Body of pancreas (tissue), 4 donors: Measurements from ENCODE around the gene CYP2D6. TPM values are rescaled to one million over a fixed set of nuclear protein-coding genes. Genes with fewer than 3 reads are reported as not detected.
"Not testable (repeated sequence)": the region's sequence is repeated elsewhere in the genome, so short reads cannot be mapped to it uniquely, and the experiment has no call there.

Source experiments
- ATAC-seq: fragments of 150-250 bp; one replicate; pipeline ENCODE4 v1.9.1; 2016
- DNase-seq, 4 donors: peaks; one replicate each; pipeline ENCODE4 v3.0.0-alpha.2; 2019
- H3K27ac ChIP-seq, 4 donors: fragments of 200-600 bp; sonication (generic); 1 replicate in 3 of 4; 2 replicates in 1 of 4; pipeline versions ENCODE4 v1.5.1 to v1.6.1; 2016 to 2019; ENCODE audit warnings: mild to moderate bottlenecking in 1 of 4, mixed read lengths in 1 of 4, moderate library complexity in 1 of 4
- H3K27me3 ChIP-seq, 2 donors: fragments of 200-600 bp; sonication (generic); one replicate each; pipeline ENCODE4 v1.6.0; 2016; ENCODE audit warnings: mild to moderate bottlenecking in 1 of 2
- H3K36me3 ChIP-seq, 2 donors: fragments of 200-600 bp; sonication (generic); replicated peaks in 1 of 2; 2 replicates each; pipeline ENCODE4 v1.5.1; 2016; ENCODE audit warnings: low read depth in 2 of 2; ENCODE audit not compliant: insufficient read depth in 1 of 2
- H3K4me1 ChIP-seq: fragments of 200-600 bp; sonication (generic); one replicate; pipeline ENCODE4 v1.6.0; 2016
- H3K4me3 ChIP-seq, 2 donors: fragments of 200-600 bp; sonication (generic); 1 replicate in 1 of 2; 2 replicates in 1 of 2; pipeline ENCODE4 v1.5.1; 2016 to 2019
- H3K9me3 ChIP-seq, 3 donors: fragments of 200-600 bp; sonication (generic); 1 replicate in 2 of 3; 2 replicates in 1 of 3; pipeline ENCODE4 v1.5.1; 2016
- CTCF ChIP-seq, 7 experiments: fragments of 450-650 bp in 4 of 7; fragments of 200-600 bp in 3 of 7; sonication (generic) in 3 of 7; IDR thresholded peaks; one replicate each; pipeline ENCODE4 v1.5.1; 2016 to 2019; ENCODE audit warnings: antibody characterized with exemption in 7 of 7
- POLR2A ChIP-seq, 3 donors: fragments of 450-650 bp; IDR thresholded peaks; one replicate each; pipeline ENCODE4 v1.6.1; 2016; ENCODE audit warnings: antibody characterized with exemption in 3 of 3, mild to moderate bottlenecking in 2 of 3
- WGBS, 2 donors: methylation state at CpG; one replicate each; pipeline ENCODE4 v1.1.5; 2017; 5-methylcytosine and 5-hydroxymethylcytosine counted together
- intact Hi-C: fragments of 100-400 bp; cut with DNase I; formaldehyde crosslinking; loops from one replicate; pipeline ENCODE4 v1.15.1; 2023
- total RNA-seq, 2 donors: library from RNA; depleted of rRNA; stranded (reverse); fragments of >200 nt; gene quantifications; one replicate each; pipeline ENCODE4 v1.1.0, GENCODE V29; 2016

CYP2D6 gene
- 1 to 10 TPM in 1 of 2 donors, under 1 TPM in 1; 0.52 to 2.0 TPM for total RNA-seq

DNA sequence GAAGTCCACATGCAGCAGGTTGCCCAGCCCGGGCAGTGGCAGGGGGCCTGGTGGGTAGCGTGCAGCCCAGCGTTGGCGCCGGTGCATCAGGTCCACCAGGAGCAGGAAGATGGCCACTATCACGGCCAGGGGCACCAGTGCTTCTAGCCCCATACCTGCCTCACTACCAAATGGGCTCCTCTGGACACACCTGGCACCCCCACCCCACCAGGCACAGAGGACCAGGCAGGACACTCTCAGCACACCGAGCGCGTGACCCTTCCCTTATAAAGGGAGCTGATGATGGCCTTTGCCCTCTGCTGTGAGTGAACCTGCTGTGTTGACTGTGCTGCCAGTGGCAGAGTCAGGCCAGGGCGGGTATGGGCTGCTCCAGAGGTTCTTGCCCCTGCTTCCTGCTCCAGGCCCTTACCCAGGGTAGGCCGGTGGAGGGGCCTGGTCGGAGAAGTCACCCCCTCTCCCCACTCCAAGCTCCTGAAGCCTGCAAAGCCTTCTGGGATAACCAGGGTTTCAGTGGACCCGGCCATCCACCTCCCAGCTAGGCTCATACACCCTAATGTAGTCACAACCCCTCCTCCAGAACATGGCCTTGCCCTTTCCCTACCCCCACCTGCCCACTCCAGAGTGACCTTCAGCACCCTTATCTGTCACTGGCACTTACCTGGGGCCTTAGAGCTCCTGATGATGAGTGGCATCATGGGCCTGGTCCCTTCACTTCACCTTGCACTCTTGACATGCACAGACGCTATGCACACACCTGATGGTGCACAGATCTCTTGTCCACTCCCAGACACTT is at the start of gene CYP2D6:
Gene CYP2D6, minus strand, starts transcription at position 172 of the 793 bp plus-strand sequence. Its CDS starts 19 bp downstream, at position 153.
- DNase-seq, H3K4me3 ChIP-seq, H3K4me1 ChIP-seq, intact Hi-C loops, H3K36me3 ChIP-seq, ATAC-seq, H3K9me3 ChIP-seq, H3K27me3 ChIP-seq, H3K27ac ChIP-seq: not testable (repeated sequence)
- 62 to 78% methylated on average over 6 to 14 of the region's 14 CpGs for WGBS, 2 donors

- H3K4me1 ChIP-seq, result peaks cover 38% of the 10 kb centered on the region
- WGBS, 2 donors, result 81 to 92% methylated on average over 6 of the region's 6 CpGs
- intact Hi-C loops, result no loop called here
Observed at GRCh38 chr22:42179616-42180015, 49.0 kb upstream of the CYP2D6 start.

DNA sequence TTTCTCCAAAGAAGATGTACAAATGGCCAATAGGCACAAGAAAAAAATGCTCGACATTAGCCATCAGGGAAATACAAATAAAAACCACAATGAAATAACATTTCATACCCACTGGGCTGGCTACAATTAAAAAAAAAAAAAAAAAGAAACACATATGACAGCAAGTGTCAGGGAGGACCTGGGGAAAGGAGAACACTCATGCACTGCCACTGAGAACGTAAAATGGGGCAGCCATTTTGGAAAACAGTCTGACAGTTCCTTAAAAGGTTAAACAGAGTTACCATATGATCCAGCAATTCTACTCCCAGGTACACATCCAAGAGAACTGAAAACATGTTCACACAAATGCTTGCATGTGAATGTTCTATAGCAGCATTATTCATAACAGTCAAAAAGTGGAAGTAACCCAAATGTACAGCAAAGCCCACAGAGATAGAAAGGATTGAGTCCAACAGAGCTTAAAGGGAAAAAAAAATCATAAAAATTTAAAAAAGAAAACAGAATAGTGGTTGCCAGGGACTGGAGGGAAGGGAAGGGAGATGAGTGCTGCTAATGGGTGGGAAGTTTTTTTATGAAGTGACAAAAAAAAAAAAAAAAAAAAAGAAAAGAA is 48.4 kb upstream of the CYP2D6 start:
- no peak for TF ChIP-seq POLR2A (IDR thresholded peaks at IDR 0.05)
- TF ChIP-seq CTCF (IDR thresholded peaks at IDR 0.05), result no peak
- H3K4me3 ChIP-seq, result no peak overlapping the region
- 91% methylated on average over 2 of the region's 2 CpGs for WGBS, 2 donors
- H3K36me3 ChIP-seq, result no peaks in the 10 kb centered on the region
- no peaks in the 10 kb centered on the region for H3K9me3 ChIP-seq
- no peaks in the 10 kb centered on the region for H3K27me3 ChIP-seq
- H3K27ac ChIP-seq, result no peak overlapping the region
- DNase-seq (no peak), ATAC-seq (no peak)
- intact Hi-C loops, result no loop called here
- peaks cover 35% of the 10 kb centered on the region for H3K4me1 ChIP-seq

More at GRCh38 chr22:42179616-42180015, 49.0 kb upstream of the CYP2D6 start:
- Histone ChIP-seq H3K36me3 (no peaks in the 10 kb centered on the region), H3K4me3 (no peak overlapping the region), H3K27me3 (no peaks in the 10 kb centered on the region), H3K27ac (no peak overlapping the region), H3K9me3 (no peaks in the 10 kb centered on the region)
- ATAC-seq, result no peak
- no peak for DNase-seq
- TF ChIP-seq CTCF (IDR thresholded peaks at IDR 0.05), result no peak
- no peak for TF ChIP-seq POLR2A (IDR thresholded peaks at IDR 0.05)

DNA sequence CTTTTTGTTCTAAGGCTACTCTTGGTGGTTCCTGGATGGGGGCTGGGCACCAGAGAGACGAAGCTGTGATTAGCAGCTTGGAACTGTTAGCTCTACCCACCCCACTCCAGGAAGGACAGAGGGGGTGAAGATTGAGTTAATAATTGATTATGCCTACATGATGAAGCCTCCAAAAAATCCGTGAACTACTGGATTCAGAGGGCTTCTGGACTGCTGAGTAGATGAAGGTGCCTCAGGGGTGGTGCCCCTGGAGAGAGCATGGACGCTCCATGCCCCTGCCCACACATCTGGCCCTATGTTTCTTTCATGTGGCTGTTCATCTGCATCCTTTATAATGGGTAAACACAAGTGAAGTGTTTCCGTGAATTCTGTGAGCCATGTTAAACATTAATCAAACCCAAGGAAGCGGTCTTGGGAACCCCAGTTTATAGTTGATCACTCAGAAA is 47.3 kb upstream of the CYP2D6 start:
- H3K4me3 ChIP-seq, result no peak overlapping the region
- H3K9me3 ChIP-seq, result no peaks in the 10 kb centered on the region
- no peak for TF ChIP-seq CTCF (IDR thresholded peaks at IDR 0.05)
- 38 to 43% methylated on average over 5 of the region's 5 CpGs for WGBS, 2 donors
- H3K27ac ChIP-seq, result peak overlapping the region in 2 of 4 donors; percentile 22 to 50
- DNase-seq (peak in 2 of 4 donors; percentile 35), ATAC-seq (no peak)
- intact Hi-C loops, result no loop called here
- H3K4me1 ChIP-seq, result peaks cover 24% of the 10 kb centered on the region
- no peaks in the 10 kb centered on the region for H3K36me3 ChIP-seq
- H3K27me3 ChIP-seq, result no peaks in the 10 kb centered on the region

- no peak overlapping the region for H3K27ac ChIP-seq
- H3K36me3 ChIP-seq, result no peaks in the 10 kb centered on the region
- no peak for ATAC-seq
- peaks cover 39% of the 10 kb centered on the region for H3K4me1 ChIP-seq
- H3K27me3 ChIP-seq, result no peaks in the 10 kb centered on the region
- intact Hi-C loops, result no loop called here
- H3K4me3 ChIP-seq, result no peak overlapping the region
- DNase-seq, result no peak
- 79 to 91% methylated on average over 10 of the region's 10 CpGs for WGBS, 2 donors
- H3K9me3 ChIP-seq, result no peaks in the 10 kb centered on the region
- TF ChIP-seq POLR2A (IDR thresholded peaks at IDR 0.05) (no peak), CTCF (IDR thresholded peaks at IDR 0.05) (no peak)
Observed at GRCh38 chr22:42176255-42176915, 45.8 kb upstream of the CYP2D6 start.
